T-helper 2 cell treated with Interferon-gamma antibody and Interleukin-4, amounts not matched to agents 100 ng/mL and 5 ng/mL, for 36 hours (primary cell): ENCODE measurements around the gene CCDC116. TPM values are rescaled to one million over a fixed set of nuclear protein-coding genes. Genes with fewer than 3 reads are reported as not detected.
"Not testable (repeated sequence)": the region's sequence is repeated elsewhere in the genome, so short reads cannot be mapped to it uniquely, and the experiment has no call there.

Experiments used
- intact Hi-C: fragments of 100-400 bp; cut with micrococcal nuclease; formaldehyde crosslinking; loops from one replicate; pipeline ENCODE4 v1.15.1; 2023
- total RNA-seq: library from RNA; stranded (reverse); gene quantifications from 2 replicates; pipeline ENCODE4 v1.2.3, GENCODE V29; 2022

The CCDC116 gene
- total RNA-seq, 1 donor from 2014 or later = 0.23 TPM

DNA sequence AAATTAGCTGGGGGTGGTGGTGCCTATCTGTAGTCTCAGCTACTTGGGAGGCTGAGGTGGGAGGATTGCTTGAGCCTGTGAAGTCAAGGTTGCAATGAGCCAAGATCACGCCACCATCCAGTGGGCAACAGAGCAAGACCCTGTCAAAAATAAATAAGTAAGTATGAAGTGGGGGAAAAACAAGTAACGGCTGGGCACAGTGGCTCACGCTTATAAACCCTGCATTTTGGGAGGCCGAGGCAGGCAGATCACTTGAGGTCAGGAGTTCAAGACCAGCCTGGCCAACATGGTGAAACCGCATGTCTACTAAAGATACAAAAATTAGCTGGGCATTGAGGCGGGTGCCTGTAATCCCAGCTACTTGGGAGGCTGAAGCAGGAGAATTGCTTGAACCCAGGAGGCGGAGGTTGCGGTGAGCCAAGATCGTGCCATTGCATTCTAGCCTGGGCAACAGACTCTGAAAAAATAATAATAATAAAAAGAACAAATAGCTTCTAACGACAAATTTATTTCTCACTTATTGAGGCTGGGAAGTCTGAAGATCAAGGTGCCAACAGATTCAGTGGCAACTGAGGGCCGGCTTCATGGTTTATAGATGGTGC lies 22.9 kb upstream of the CCDC116 start:
- intact Hi-C loops = not testable (repeated sequence)

DNA sequence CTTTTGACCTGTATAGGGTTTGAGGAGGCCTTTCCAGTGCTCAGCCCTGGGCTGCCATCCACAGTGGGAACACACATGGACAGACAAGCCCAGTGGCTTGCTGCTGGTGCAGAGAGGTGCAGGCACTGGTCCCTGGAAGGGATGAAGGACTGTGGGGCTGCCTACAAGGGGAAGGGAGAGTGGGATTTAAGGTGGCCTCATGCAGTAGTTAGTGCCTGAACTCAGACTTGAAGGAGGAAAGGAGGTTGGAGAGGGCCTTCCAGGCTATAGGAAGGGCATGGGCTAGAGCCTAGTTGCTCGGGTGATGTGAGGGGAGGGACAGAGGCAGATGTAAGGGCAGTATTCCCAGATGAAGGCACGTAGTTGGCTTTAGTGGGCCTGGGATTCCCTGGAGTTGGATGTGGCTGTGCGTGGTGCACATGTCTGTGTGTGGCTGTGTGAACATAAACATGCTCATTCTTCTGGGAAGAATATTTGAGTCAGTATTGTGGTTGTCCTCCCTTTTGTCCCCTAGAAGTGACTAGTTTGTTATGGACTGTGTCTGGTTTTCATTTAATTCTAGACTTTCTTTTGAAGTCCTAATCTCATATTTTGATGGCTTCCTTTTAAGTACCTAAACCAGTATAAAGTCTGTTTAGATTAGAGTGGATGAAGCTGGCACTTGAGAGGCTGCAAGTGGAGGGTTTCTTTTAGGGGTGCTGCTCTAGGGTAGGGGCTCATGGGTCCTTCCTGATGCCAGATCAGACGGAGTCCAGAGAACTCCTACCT lies 21.2 kb upstream of the CCDC116 start:
- intact Hi-C loops = no loop called here

DNA sequence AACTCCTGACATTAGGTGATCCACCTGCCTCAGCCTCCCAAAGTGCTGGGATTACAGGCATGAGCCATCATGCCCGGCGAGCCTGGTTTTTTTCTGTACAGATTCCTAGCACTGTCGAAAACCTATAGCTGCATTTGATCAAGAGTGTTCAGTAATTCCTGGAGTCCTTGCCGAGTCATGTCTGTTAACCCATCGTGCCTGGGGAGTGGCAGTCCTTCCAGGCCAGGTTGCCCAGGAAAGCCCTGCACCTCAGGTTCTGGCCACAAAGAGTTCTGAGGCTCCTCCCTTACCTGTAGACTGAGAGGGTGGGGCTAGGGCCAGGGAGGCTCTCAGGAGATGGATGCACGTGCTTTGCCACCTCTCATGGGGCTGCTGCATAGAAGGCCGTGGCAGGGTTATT lies 19.7 kb upstream of the CCDC116 start:
- intact Hi-C loops = no loop called here

DNA sequence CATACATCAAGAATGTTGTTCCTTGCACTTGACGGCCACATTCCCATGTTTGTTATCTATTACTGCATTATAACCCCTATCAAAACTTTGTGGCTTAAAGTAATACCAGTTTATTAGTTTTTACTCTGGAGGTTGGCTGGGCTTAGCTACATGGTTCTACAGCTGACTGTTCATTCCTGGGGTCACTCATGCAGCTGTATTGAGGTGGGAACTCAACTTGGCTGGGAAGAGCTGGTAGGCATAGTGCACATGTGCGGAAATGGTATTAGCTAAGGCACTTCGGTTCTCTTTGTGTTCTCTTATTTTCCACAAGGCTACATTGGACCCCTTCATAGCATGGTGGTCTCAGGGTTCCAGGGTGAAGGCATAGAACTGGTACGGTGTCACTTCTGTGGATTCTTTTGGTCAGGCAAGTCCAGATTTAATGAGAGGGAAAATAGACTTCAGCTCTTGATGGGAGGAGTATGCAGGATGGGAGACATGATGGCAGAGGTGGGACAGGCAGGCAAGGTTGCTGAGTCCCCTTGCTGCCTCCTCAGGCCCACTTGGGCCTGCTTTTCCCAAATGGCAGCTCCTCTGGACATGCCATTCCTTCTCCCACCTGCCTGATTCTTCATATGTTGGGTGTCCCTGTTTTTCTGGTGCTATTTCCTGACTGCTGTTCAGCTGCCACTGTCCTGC lies 18.9 kb upstream of the CCDC116 start:
- intact Hi-C loops = no loop called here

DNA sequence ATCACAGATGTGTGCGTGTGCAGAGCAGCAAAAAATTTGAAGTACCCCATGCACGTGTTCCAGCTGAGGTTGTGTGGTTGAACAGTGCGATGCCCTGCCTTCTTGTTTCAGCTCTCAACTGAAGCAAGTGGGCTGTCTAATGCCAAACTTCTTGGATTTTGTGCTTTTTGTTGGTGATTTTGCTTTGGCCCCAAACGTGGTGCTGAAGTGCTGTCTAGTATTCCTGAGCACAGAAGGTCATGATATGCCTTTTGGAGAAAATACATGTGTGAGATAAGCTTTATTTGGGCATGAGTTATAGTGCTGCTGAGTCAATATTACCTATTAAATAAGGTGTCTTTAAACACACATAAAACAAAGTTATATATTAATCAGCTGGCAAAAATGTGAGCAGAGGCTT lies 16.8 kb upstream of the CCDC116 start:
- intact Hi-C loops = no loop called here

DNA sequence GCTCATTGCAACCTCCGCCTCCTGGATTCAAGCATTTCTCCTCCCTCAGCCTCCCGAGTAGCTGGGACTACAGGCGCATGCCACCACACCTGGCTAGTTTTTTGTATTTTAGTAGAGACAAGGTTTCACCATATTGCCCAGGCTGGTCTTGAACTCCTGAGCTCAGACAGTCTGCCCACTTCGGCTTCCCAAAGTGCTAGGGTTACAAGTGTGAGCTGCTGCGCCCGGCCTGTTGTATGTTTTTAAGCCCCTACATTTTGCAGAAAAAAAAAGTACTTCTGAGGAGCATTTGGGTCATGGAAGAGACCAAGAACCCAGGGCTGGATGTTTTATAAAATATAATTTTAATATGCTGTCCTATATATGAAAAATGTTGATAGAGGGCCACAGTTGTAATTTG lies 15.2 kb upstream of the CCDC116 start:
- intact Hi-C loops = not testable (repeated sequence)

DNA sequence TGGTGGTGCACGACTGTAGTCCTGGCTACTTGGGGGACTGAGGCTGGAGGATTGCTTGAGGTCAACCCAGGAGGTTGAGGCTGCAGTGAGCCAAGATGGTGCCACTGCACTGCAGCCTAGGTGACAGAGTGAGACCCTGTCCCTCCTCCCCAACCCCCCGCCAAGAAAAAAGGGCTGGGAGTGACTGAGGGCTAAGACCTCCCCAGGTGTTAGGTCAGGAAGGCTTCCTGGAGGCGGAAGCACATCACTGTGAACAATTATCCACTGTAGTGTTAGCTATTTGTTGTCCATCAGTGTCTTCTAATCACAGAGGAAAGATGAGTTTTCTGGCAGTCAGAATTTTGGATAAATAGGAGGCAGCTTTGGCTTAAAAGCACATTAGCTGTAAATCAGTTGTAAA lies 11.5 kb upstream of the CCDC116 start:
- intact Hi-C loops = no loop called here

DNA sequence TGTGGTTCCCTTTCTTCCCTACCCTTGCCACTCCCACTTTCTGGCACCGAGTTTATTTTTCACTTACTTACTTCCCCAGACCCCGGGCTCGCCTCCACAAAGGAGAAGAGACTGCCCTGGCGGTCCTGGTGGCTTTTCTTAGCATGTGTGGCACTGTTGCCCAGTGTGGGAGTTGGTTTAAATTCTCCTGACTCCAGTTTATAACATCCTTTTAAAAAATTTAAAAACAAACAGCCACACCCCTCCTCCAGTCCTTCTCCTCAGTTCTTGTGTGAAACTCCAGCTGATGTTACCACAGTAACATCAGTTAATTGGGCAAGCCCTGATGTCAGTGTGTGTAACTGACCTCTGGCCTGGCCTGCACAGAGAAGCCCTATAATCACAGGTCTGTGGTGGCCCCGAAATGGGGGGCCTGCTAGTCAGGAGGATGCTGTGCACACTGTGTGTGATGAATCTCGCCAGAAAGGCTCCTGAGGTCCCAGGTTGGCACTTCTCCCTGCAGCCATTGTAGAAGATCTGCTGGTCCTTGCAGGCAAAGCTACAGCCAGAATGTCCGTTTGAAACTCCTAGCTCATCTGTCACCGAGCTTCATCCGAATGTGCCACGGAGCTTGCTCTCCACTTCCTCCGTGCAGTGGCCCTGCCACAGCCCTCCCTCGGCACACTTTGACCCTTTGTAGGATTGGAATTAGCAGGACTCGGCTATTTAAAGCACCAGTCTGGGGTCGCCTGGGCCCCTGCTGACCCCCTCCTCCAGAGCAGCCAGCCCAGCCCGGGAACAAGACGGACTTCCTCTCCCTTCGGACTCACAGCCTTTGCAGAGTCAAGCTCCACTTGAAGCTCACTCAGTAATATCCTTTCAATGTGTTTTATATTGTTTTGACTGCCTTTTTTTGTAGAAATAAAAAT lies 10.3 kb upstream of the CCDC116 start:
- intact Hi-C loops = no loop called here

DNA sequence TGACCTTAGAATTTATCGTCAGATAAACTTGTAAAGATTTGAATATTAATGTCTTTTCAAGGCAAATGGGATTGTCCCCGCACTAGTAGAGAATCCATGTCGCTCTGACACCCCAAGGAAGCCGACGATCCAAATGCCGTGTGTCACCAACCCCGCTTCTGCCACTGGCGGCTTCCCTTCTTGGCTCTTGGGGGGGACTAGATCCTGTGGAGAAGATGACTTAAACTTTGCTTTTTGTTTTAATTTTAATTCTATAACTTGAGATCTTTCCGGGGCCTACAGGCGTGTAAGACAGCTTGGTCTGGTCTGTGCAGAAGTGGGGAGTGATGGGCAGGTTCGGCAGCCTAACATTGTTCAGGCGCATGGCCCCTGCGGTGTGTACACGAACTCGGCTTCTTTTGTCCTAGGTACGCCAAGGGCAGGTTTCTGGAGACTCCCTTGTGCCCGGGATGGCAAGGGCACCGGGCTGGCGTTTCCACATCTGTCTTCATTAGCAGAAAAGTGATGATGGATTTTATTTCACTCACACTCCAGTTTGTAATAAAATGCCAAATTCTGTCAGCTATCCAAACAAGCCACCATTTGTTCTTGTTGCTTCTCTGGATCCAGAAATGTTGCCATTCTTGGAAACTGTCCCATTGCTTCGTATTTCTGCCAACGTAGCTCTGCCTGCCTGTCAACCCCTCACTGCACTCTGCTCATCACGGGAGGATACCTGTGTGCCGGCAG lies 9.5 kb upstream of the CCDC116 start:
- intact Hi-C loops = no loop called here

DNA sequence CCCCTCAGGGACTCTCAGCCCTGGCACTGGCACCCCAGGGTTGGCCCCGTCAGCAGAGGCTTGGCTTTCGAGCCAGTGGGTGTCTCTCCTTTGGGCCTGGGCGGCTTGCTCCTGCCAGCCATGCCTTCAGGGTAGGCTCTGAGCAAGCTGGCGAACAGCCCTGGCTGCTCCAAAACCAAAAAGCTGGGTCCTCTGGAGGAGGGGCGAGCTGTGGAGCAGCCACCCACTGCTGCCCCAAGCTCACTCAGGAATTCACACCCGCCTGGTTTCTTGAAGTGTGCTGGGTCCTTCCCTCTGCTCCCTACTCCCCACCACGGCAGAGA lies 9.0 kb upstream of the CCDC116 start:
- intact Hi-C loops = no loop called here

DNA sequence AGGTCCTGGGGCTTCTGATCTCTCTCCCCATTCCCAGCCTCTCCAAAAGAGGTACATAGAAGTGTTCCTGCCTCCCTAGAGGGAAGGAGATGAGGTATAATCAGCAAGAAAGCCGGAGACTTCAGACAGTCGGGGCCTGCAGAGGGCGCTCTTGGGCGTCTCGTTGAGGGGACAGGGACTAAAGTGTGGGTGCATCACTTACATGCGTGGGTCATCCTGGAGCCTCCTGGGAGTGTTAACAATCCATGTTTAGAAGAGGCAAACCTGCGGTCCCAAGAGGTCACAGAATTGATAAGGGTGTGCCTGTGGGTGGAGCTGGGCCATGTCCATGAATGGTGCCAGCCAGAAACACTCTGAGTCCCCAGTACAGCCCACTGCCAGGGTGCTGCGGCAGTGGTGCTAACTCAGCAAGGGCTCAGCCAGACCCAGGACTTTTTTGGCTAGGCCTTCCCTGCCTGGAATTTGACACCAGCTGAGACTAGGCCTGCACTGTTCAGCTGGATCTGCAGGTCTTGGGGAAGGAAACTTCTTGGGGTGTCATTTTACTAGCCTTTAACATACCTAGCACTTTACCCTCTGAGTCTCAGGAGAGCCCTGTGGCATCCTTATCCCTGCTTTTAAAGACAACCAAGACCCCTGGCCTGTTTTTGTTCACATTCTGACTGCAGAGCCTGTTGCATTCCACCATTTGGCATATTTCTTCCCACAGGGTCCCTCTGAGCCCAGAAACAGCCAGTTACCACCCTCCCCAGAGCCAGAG lies 8.3 kb upstream of the CCDC116 start:
- intact Hi-C loops = no loop called here

DNA sequence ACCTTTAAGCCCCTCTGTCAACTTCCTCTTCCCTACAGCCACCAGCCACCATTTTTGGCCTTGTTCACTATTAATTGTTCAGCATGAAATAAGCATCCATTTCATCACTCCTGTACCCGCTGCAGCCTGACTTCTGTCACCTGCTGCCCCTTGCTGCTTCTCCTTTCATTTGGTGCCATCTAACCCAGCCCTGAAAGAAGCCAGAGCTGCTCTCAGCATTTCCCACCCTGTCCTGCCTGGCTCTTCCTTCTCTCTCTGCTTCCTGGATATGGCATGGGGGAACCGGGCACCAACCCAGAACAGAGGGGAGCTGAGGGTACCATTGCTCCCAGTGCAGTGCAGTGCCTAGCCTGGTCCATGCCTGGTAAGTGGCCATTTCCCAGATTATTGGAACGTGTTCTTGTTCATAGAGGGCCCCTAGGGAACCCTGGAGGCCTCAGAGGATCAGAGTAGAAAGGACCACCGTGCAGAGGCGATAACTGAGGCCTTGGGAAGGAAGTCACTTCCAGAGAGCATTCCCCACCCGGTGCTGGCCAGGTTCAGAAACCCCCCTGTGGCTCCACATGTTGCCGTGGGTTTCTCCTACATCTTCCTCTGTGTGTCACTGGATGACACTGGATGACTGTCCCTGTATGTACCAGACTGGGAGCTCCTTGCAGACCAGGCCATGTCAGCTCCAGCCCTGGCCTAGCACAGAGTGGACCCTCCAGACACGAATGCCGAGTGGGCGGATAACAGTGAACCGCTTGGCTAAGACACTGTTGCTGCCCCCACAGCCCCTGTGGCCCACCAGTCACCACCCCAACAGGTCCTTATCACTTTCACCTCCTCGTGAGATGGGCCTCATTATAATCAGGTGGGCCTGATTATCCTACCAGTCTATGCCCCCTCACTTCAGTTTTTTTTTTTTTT lies 7.4 kb upstream of the CCDC116 start:
- intact Hi-C loops = no loop called here

DNA sequence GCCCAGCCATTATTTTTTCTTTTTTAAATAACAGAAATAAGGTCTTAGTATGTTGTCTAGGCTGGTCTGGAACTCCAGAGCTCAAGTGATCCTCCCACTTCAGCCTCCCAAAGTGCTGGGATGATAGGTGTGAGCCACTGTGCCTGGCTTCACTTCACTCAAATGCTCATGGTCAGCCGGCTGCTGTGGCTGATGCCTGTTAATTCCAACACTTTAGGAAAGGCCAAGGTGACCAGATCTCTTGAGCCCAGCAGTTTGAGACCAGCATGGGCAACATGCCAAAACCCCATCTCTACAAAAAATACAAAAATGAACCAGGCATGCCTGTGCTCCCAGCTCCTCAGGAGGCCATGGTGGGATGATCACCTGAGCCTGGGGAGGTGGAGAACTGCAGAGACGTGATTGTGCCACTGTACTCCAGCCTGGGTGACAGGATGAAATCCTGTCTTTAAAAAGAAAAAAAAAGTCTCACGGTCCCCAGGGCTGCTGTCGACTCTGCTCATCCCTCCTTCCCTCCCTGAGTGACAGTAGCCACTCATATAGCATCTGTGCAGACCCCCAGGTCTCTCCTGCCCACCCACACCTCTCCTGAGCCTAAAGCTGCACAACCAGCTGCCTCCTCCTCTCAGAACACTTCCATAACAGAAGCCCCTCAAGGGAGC lies 6.4 kb upstream of the CCDC116 start:
- intact Hi-C loops = no loop called here

DNA sequence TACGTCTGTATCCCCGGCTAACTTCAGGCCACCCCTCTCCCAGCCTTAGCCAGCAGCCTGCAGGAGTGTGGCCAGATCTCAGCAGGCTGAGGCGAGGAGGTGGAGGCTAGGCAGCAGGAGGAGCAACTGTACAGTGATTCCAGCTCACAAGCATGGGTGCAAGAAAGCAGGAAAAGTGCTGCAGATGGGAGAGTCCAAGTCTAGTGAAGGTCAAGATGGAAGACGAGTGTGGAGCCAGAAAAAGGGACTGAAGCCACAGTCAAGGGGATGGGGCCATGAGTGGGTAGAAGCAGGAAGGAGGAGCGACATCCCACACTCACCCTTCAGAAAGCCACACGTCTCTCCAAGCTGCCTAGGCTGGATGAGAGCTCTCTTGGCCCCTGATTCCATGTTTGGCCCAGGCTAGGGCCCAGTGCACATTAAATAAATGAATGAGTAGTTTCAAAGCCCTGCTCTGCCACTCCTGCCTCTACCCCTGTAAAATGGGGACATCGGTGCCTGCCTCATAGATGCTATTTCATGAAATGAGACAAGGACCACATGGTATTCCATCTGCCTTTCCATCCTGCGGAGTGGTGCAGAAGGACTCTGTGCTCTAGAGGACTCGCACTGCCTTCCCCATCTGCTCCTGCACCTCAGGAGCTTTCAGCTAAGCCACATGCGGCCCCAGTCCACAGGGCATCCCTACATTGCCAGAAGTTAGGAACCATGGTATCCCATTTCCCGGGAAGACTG lies 5.7 kb upstream of the CCDC116 start:
- intact Hi-C loops = no loop called here

DNA sequence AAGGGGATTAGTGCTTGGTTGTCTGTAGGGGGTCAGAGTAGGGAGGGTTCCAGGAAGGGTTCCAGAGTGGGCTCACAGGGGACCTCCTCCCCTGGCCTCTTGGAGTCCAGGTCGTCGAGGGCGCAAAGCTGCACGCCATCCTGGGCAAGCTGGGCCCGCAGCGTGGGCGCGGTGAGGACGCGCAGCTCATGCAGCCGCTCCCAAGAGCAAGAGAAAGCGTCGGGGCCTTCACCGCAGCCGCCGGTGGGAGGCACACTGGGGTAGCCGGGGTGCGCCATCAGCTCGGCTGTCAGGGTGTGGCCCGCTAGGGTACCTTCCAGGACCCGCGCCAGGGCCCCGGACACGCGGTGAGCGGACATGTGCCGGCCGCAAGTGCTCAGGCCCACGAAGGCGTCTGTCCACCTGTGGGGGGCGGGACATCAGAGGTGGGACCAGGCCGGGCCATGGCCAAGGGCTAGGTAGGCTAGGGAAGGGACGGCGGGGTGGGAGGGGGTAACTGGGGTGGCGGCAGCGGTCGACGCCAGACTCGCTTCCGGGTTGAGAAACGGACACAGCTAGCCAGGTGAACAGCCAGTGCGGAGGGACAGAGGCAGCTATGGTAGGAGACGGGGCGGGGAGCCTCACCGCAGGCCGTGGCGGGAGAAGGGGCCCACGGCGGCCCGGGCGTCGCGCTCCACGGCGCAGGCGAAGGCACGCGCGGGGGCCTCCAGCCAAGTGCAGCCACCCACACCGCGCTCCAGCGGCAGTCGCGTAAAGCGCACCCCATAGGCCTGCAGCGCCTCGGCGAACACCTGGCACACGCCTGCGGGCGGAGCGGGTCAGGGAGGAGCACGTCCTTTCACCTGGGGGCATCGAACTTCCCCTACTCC lies 3.9 kb upstream of the CCDC116 start:
- intact Hi-C loops = loop anchor here (2.0 kb wide), 1 partner anchor 60 kb away; no protein-coding TSS in a partner anchor

DNA sequence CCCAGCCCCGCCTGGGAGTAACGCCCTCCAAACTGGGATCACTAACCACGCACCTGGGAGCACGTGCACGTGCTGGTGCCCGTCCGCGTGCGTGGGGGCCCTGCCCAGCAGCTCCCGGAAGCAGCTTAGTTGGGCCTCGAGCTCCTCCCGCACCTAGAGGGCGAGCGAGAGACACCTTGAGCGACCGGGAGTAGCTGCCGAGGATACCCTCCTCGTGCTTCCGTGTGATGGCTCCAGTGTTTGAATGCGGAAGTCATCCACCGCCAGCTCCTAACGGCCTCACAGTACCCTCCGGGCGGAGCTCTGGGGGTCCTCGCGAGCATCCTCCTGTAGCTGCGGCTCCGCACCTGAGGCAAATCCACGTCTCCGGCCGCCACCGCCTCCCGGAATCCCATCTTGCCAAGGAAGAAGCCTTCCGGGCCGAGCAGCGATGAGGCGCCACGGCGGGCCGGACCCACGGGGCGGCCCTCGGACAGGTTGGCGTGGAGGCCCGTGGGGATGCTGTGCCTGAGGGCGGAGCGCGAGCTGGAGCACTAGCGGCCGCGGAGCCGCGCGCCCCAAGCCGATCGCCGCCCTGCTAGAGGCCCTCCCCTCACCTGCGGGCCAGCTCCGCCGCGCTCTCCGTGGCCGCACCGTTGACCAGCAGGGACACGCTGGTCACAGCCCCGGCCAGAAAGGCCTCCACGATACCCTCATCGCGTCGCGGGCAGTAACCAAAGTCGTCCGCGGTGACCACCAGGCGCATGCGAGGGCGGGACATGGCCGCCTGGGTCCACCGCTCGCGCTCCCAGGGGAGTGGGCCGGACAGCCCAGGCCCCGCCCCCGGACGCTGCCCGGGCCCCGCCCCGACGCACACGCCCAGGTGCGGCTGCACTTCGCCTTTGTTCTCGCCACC lies 3.1 kb upstream of the CCDC116 start, which contains the start of gene YDJC:
YDJC (minus strand) TSS at position 768 of the 895 bp plus-strand sequence; CDS start at position 760, 8 bp downstream.
- intact Hi-C loops = loop anchor here (1.0 to 2.0 kb wide), 2 partner anchors 13 to 61 kb away; partner anchors contain the start of gene SDF2L1
